ENCODE measurements around the gene MRPL20.
"Not testable (repeated sequence)": the region's sequence is repeated elsewhere in the genome, so short reads cannot be mapped to it uniquely, and the experiment has no call there.

The MRPL20 gene

DNA sequence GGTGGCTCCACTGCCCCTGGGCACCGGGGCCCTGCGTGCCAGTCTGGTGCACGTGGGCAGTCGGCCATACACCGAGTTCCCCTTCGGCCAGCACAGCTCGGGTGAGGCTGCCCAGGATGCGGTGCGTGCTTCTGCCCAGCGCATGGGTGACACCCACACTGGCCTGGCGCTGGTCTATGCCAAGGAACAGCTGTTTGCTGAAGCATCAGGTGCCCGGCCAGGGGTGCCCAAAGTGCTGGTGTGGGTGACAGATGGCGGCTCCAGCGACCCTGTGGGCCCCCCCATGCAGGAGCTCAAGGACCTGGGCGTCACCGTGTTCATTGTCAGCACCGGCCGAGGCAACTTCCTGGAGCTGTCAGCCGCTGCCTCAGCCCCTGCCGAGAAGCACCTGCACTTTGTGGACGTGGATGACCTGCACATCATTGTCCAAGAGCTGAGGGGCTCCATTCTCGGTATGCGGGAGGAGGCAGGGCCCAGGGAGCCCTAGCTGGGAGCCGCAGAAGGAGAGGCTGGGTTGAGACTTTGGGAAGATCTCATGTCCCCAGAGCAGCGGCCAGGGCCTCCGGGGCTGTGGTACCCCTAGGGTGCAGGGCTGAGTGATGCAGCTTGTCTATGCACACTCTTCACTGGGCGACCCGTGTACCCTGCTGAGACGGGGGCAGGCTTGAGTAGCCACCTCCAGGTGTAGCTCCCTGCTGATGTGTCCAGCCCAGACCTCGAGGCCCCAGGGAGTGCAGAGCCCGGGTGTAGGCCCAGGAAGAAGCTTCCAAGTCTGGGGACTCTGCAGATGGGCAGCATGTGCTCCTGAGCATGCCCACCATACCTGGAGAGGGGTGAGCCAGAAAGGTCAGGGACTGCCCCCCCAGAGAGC lies 30.2 kb upstream of the MRPL20 start:
- DNase-seq (ENCODE audit: low spot score): no peak

DNA sequence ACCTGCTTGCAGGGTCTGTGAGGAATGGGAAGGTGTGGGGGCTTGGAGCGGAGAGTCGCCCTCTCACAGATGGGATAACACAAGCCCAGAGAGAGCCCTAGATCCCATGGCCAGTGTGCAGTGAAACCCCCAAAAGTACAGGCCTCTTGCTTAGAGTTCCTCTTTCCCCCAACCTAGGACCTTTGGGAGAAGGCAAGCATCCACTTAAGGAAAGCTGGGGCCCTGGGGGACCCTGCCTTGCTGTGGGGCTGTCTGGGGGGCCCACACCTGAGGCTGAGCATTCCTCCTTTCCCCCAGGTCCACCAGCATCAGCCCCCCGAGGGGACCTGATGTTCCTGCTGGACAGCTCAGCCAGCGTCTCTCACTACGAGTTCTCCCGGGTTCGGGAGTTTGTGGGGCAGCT lies 29.5 kb upstream of the MRPL20 start:
- no peak for DNase-seq (ENCODE audit: low spot score)

DNA sequence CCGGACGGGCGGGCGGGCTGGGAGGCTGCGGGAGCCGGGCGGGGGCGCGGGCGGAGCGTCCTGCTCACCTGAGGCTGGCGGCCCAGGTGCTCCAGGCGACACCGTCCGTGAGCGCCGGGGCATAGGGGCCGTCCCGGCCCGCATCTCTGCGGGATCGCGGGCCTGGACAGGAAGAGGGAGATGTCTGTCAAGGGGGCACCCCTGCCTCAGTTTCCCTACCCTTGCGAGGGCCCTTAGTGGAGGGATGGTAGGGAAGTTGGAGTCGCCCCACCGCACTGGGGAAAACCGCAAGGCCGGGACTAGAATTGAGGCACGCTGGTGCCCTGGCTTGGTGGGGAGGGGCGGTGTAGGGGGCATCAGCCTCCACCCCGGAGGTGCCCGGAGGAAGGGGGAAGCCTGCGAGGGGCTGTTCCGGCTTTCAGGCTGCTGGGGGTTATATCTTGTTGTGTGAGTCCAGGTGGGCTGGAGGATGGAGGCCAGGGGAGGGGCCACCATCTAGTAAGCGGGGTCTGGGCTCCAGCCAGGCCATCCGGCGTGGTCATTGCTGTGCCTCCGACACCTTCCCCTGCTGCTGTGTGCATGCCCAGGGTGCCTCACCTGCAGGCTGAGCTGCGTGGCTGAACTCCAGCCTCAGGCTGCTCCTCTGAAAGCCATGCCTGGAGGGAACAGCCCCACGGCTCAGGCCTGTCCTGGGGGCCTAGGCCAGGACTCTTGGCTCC lies 29.0 kb upstream of the MRPL20 start:
- no peak for DNase-seq (ENCODE audit: low spot score)

DNA sequence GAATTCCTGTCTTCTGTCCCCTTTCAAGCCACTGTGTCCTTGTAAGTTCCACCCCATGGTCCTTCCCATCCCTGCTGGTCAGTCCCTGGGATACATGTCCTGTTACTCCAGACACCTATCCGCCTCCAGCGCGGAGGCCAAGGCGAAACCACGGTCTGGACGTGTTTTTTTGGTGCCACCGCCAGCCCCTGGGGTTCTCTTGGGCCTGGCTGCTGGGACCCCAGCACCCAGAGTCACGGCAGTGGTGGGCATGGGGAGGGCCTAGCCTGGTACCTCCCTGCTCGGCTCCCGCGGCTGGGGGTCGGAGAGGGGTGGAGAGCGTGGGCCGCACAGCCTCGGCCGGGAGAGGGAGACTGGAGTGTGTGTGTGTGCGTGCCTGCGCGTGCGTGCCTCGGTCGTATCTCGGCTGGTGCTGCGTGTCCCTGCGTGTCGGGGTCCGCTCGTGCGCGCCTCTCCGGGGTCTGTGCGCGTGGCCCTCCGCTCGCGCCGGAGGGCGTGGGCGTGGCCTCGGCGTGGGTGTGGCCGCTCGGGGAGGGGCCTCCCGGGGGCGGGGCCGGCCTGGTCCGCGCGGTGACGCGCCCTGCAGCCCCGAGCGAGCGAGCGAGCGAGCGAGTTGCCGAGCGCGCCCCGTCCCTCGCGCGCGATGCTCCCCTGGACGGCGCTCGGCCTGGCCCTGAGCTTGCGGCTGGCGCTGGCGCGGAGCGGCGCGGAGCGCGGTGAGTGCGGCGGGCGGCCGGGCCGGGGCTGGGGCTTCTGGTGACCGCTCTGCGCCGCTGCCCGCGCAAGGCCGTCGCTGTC lies 28.2 kb upstream of the MRPL20 start, which contains the start of gene VWA1:
VWA1 (plus strand) TSS at position 585 of the 798 bp plus-strand sequence; CDS start at position 644, 59 bp downstream.
- DNase-seq (ENCODE audit: low spot score): peak; percentile 97

DNA sequence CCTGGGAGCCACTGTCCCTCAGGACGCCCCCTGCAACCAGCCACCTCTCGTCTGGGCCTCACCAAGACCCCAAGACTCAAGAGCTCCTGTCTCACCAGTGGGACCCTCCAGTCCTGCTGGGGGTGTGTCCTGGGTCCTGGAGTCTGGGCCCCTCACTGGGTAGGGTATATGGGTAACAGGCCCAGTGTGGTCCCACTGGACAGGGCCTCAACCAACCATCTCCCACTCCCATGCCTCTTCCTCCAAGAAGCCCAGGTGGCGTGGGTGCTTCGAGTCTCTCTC lies 27.7 kb upstream of the MRPL20 start:
- DNase-seq (ENCODE audit: low spot score): no peak

DNA sequence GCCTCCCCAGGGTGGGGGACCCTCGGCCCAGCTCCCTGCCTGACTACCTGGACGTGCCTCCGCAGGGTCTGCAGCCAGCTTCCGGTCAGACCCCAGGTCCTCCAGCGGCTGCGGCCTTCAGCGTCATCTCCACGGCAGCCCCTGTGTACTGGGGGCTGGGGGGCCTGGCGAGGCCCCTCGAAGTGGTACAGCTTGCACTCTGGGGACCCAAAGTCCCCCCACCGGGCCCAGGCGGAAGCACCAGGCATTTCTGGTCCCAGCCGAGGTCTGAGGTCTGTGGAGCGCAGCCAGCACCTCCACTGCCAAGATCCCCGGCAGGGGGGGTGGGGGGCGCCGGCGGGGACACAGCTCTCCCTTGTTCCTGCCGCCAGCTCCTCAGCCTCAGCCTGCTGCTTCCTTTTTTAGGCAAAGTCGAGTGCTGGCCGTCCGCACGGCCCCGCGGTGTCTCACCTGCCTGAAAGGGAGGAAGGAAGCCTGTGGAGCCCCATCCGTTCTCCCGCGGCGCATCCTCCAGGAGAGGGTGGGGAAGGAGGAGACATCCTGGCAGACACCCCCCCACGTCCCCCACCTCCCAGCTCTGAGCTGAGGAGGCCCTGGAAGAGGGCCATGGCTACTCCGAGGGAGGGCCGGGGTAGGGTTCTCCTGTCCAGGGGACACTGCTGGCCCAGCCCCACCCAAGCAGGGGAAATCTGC lies 27.2 kb upstream of the MRPL20 start:
- peak; percentile 33 for DNase-seq (ENCODE audit: low spot score)

DNA sequence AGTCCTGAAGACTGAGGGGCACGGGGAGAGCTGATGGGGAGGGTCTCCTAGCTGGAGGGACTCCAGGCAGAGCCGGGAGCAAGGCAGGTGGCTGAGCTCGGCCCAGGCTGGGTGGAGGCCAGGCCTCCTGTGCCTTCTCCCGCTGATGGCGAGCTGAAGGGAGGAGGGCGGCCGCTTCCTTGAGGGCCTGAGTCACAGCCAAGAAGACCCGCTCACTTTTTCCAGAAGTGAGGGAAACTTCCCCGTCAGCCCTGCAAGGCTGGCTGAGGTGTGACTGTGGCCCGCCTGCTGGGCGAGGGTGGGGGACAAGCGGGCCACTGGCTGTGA lies 26.7 kb upstream of the MRPL20 start:
- no peak for DNase-seq (ENCODE audit: low spot score)

DNA sequence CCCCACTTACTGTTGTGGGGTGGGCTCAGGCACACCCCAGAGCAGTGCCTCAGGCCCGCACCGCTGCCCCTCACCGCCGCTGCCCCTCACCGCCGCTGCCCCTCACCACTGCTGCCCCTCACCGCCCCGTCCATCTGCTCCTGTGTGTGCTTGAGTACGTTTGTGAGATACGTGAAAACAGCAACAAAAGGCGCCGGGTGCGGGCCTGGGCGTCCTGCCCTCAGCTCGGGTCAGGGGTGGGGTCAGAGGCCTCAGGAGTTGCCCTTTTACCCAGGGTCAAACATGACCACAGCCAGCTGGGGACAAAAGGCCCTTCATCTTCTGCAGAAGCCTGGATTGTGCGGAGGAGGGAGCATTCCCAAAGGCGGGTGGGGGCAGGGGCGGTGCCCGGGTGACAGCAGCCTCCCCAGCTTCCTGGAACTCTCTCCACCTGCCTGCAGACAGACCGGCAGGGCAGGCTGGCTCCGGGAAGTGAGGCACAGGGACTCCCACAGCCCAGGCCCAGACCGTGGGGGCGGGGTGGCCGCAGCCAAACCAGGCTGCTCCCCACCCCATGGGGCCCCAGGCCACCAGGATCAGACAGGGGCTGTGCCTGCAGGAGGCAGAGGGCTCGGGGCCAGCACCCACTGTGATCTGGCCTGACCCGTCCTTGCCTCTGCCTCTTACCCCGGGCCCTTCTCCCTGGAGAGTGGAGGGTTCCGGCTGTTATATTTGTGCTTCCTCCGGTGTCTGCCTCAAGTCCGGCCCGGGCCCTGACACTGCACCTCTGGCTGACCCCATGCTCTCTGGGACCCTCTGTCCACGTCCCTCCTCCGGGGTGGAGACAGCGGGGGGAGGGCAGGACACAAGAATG lies 26.1 kb upstream of the MRPL20 start:
- DNase-seq (ENCODE audit: low spot score): peak; percentile 51

DNA sequence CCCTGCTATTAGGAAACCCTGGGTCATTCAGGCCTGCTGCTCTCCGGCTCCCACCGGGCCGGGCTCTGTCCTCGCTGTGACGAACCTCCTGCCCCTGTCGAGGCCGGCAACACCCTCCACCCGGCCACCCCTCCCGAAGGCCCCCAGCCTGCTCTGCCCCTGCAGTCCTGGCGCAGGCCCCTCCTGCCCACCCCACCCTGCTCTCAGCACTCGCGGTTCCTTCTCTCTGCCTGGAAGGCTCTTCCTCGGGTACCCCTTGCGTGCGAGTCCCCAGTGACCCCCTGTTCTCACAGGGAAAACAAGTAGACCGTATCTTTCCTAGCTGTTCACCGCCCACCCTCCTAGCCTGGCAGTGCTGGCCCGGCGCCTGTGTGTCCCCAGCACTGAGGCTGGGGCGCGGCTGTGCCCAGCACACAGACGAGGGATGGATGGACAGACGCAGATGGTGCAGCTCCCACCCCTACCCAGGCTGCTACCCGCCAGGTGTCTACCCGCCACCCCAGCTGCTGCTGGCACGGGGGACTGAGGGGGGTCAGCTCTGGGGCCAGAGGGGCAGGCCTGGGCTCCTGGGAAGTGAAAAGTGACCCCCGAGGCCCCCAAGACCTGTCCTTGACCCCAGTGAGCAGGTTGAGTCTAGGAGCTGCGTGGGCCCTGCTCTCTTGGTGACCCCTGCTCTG lies 25.3 kb upstream of the MRPL20 start:
- DNase-seq (ENCODE audit: low spot score): no peak

DNA sequence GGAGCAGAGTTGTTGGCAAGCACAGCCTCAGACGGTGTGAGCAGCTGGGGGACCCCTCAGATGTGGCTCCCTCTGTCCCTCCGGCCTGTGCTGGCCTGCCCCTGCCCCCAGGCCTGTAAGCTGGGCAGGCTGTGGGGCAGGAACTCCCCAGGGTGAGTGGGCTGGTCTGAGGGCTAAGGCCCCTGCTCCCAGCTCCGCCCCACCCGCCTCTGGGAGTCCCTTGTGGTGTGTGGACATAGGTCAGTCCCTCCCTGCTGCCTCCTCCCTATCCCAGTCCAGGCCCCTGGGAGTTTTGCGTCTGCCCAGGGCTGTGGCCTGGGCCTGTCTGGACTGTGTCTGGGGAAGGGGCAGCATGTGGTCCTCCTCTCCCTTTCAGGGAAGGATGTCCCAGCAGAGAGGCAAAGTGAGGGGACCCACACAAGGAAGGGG lies 24.8 kb upstream of the MRPL20 start:
- no peak for DNase-seq (ENCODE audit: low spot score)

DNA sequence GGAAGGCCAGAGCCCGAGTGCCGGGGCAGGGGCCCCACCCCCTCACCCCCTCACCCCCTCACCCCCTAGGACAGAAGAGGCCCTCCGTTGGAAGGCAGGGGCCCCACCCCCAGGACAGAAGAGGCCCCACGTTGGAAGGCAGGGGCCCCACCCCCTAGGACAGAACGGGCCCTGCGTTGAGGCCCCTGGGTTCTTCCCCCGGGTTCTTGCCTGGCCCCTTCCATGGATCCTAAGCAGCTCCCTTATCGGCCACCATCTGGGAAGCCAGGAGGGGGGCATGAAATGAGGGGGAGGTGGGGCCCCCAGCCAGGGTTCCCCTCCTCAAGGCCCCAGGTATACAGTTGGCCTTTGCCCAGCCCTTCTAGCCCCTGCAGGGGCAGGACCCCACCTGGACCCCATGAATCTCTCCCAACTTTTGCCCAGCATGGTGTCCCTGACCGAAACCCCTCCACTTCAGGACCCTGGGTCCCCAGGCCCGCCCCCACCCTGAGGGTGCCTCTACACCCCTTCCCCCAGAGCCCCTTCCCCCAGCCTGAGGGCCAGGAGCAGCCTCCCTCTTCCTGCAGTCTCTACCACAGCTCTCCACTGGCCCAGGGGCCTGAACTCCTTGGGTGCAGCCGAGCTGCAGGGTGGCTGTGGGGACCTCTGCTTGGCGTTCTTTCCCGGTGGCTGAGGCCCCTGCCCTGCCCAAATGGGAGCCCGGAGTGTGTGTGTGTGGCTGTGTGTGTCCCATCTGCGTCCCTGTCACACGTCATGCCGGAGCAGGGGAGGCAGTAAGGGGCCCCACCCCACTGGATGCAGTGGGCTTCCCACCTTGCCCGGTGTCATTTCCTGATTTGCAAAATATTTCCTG lies 24.1 kb upstream of the MRPL20 start:
- no peak for DNase-seq (ENCODE audit: low spot score)

DNA sequence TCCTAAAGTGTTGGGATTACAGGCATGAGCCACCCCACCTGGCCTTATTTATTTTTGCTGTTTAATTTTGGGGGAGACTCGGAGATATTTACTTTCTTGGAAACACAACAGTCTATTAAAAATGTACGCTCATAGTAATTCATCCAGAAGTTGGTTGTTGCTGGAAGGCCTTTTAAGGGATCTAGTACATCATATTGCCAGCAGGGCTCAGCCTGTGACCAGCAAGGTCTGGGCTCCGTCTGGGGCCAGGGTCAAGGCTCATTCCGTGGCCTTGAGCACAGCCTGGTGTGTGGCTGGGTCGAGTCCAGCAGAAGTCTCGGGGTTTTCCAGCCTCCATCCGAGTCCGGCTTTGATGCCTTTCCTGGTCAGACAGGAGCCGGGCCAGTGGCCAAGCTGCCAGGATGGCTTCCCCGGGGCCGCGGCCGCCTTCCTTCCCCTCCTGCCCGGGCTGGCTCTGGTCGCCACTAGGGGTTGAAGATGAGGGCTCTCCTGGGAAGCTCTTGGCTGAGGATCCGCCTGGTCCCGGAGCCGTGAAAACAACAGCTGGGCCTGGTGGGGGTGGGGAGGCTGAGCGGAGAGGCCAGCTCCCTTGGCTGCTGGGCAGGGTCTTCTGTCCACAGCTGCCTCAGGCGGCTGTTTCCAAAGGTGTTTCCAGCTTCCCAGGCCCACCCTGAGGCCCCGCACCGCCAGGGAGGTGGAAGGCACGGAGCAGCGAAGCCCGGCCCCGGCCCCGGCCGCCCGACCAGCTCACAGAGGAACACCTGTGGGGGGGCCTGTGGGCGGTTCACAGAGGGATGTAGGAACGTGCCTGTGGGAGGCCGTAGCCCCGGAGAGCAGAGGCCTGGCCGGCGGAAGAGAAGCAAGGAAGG lies 23.3 kb upstream of the MRPL20 start:
- DNase-seq (ENCODE audit: low spot score): peak; percentile 79

DNA sequence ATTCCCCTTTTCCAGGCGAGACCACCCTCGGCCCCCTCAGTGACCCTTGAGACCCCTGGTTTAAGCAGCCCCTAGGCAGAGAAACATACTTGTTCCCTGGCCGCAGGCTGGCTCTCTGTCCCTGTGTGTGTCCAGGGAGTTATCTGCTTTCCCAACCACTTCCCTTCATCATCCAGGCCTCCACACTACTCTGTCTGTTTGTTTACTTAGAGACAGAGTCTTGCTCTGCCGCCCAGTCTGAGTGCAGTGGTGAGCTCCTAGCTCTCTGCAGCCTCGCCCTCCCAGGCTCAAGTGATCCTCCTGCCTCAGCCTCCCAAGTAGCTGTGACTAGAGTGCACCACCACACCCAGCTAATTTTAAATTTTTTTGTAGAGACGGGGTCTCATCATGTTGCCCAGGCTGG lies 22.6 kb upstream of the MRPL20 start:
- DNase-seq (ENCODE audit: low spot score): no peak

DNA sequence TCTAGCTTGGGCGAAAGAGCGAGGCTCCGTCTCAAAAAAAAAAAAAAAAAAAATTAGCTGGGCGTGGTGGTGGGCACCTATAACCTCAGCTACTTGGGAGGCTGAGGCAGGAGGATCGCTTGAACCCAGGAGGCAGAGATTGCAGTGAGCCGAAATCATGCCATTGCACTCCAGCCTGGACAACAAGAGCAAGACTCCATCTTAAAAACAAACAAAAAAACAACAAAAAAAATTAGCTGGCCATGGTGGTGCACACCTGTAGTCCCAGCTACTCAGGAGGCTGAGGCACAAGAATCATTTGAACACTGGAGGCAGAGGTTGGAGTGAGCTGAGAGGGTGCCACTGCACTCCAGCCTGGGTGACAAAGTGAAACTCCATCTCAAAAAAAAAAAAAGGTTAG lies 21.9 kb upstream of the MRPL20 start:
- not testable (repeated sequence) for DNase-seq (ENCODE audit: low spot score)

DNA sequence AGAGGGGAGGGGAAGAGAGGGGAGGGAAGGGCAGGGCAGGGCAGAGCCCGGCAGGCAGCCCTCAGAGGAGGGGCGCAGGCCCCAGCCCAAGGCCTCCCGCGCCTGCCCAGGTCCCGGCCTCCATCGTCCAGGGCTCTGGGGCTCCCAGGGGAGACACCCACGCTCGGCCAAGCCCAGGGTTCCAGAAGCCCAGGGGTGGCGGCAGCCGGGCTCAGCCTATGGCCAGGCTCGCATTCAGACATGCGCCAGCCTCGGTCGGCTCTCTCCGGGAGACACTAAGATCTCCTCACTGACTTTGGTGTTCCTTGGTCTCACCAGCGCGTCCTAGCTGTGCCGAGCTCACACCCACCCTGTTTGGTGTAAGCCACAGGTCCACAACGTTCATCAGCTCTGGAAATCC lies 21.1 kb upstream of the MRPL20 start:
- DNase-seq (ENCODE audit: low spot score): peak; percentile 36

DNA sequence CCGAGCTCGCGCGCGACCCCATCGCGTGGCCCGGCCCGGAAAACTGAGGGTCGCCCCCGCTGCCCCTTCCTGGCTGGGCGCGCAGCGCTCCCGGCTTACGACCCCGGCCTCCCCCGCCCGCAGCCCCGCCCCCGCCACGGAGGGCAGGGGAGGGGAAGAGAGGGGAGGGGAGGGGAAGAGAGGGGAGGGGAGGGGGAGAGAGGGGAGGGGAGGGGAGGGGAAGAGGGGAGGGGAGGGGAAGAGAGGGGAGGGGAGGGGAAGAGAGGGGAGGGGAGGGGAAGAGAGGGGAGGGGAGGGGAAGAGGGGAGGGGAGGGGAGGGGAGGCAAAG lies 20.7 kb upstream of the MRPL20 start:
- DNase-seq (ENCODE audit: low spot score): no peak

DNA sequence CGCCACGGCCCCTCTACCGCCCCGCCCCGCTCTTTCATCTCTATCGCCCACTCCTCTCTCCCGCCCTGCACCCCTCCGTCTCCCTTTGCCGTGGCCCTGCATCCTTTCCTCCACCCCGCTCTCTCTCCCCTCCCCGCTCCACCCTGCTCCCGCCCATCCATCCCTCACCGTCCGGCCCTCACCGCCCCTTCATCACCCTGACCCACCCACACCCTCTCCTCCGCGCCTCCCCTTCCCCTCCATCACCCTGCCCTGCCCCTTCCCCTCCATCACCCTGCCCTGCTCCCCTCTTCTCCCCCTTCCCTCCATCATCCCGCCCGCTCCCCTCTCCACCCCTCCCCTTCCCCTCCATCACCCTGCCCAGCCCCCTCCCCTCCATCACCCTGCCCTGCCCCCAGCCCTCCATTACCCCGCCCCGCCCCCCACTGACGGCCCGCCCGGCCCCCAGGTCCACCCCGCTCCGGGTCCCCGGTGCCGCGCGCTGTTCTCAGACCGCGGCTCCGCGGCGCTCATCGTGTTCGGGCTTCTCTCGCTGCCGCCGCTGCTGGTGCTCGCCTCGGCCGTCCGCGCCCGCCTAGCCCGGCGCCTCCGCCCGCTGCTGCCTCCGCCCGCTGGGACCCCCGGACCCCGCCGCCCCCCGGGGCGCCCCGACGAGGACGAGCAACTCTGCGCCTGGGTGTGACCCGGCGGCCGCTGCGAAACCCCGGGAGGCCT lies 20.2 kb upstream of the MRPL20 start:
- peak; percentile 70 for DNase-seq (ENCODE audit: low spot score)

DNA sequence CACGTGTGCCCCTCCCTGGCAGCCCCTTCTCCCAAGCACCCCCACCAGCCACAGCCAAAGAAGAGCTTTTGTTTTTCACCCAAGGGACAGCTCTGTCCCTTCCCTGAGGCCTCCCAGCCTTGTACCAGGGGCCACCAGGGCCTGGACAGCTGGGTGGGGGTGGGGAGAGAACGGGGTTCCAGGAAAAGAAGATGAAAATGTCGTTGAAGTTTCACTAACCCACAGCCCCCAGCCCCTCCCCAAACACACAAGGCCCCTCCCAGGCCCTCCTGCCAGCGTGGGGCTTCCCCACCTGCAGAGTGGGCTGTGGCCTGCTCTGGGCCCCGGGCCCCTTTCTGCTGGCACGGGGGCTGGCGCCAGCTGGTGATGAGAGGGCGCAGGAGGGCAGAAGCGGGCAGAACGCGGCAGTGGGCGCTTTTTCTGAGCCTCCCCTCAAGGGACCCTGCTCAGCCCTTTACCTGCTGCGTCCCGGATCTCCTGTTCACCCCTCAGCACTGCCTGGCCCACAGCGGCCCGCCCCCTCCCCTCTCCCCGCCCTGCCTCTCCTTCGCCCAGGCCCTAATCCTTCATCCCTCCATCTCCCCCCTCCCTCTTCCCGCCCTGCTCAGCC lies 19.5 kb upstream of the MRPL20 start:
- DNase-seq (ENCODE audit: low spot score): peak; percentile 67
